Inferior parietal cortex (tissue), 1 donor: ENCODE data around the gene RNPEPL1.

ENCODE experiments used
- DNase-seq: peaks from one replicate; pipeline ENCODE4 v3.0.0-alpha.2; 2016; ENCODE audit errors: extremely low spot score

Gene RNPEPL1

GRCh38 chr2:240626531-240627300 lies 58.4 kb downstream of the RNPEPL1 start:
- no peak for DNase-seq

DNA sequence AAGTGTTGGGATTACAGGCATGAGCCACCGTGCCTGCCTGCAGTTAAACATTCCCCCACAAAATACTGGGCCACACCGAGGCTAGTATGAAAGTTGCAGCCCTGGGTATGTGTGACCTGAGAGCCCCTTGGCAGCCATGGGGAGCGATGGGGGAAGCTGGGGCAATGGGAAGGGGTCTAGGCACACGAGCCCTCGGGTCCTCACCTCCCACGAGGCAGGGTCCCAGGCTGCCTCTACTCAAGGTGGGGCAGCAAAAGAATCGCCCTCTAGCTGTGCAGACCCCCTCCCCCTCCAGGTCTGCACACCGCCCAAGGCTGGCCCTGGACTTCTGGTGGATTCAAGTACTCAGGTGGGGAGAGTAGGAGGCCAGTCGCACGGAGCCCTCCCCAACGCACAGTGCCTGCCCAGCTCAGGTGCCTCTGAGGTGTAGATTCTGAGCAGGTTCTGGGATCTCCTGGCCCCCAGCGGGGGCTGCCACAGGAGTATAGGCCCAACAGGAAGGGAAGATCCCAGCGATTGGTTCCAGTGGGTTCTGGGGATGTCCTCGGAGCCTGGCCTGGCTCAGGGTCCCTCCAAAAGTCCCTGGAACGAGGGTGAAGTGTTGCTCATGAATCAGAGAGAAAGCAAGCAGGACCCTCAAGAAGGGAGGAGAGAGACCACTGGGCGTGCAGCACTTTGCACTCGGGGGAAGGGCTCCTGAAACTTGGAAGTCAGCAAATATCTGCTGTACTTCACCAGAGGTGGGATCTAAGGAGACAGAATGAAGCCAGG lies 59.6 kb downstream of the RNPEPL1 start:
- DNase-seq, result no peak

GRCh38 chr2:240628507-240628807 lies 60.2 kb downstream of the RNPEPL1 start:
- DNase-seq, result no peak

- DNase-seq, result no peak
Measured at GRCh38 chr2:240628808-240629618, 60.7 kb downstream of the RNPEPL1 start.

- DNase-seq, result no peak
Measured at GRCh38 chr2:240629619-240629967, 61.3 kb downstream of the RNPEPL1 start.

- DNase-seq, result no peak
Measured at GRCh38 chr2:240629968-240630770, 61.9 kb downstream of the RNPEPL1 start.
